Liver (tissue), 9 donors: ENCODE results near the gene BCAT1. TPM values are rescaled to one million over a fixed set of nuclear protein-coding genes. Genes with fewer than 3 reads are reported as not detected.
A peak's percentile ranks its signal among the peaks of the same experiment; 100 is the strongest.

ENCODE experiments used
- DNase-seq: peaks from one replicate; pipeline ENCODE4 v3.0.0-alpha.2; 2017; ENCODE audit warnings: low spot score
- H3K27ac ChIP-seq, 2 donors: one replicate each; pipeline ENCODE4 v1.7.0; 2013; ENCODE audit warnings: inconsistent platforms in 2 of 2, low read length in 2 of 2, control low read depth in 1 of 2, low read depth in 1 of 2, mild to moderate bottlenecking in 1 of 2
- H3K27me3 ChIP-seq, 4 donors: one replicate each; pipeline versions ENCODE4 v1.6.1 to v1.7.0; 2013; ENCODE audit warnings: low read length in 3 of 4, inconsistent platforms in 1 of 4, mild to moderate bottlenecking in 1 of 4, moderate library complexity in 1 of 4; ENCODE audit not compliant: control insufficient read depth in 4 of 4, insufficient read depth in 4 of 4
- H3K36me3 ChIP-seq, 4 donors: one replicate each; pipeline versions ENCODE4 v1.6.1 to v1.7.0; 2013; ENCODE audit warnings: low read length in 3 of 4, mild to moderate bottlenecking in 3 of 4, low read depth in 1 of 4, moderate library complexity in 1 of 4; ENCODE audit not compliant: control insufficient read depth in 4 of 4, insufficient read depth in 3 of 4
- H3K4me1 ChIP-seq, 4 donors: one replicate each; pipeline versions ENCODE4 v1.6.1 to v1.7.0; 2013; ENCODE audit warnings: low read length in 3 of 4, mild to moderate bottlenecking in 3 of 4, moderate library complexity in 1 of 4; ENCODE audit not compliant: control insufficient read depth in 4 of 4, insufficient read depth in 4 of 4
- H3K4me3 ChIP-seq, 3 donors: one replicate each; pipeline versions ENCODE4 v1.6.1 to v1.7.0; 2013; ENCODE audit warnings: low read length in 3 of 3, control low read depth in 1 of 3, low read depth in 1 of 3, mild to moderate bottlenecking in 1 of 3
- H3K9ac ChIP-seq, 2 donors: one replicate each; pipeline ENCODE4 v1.7.0; 2013; ENCODE audit warnings: low read length in 2 of 2, mild to moderate bottlenecking in 2 of 2, moderate library complexity in 2 of 2, control low read depth in 1 of 2, low read depth in 1 of 2
- H3K9me3 ChIP-seq, 4 donors: one replicate each; pipeline versions ENCODE4 v1.6.1 to v1.7.0; 2013; ENCODE audit warnings: low read length in 3 of 4; ENCODE audit not compliant: control insufficient read depth in 4 of 4
- ATF3 ChIP-seq: IDR thresholded peaks from 2 replicates; pipeline ENCODE4 v1.6.1; 2016; ENCODE audit warnings: antibody characterized with exemption
- CTCF ChIP-seq: fragments of 150-350 bp; IDR thresholded peaks from 2 replicates; pipeline ENCODE4 v1.5.1; 2017; ENCODE audit warnings: improper control_type of control experiment, low read depth, low read length; ENCODE audit not compliant: missing input control
- EGR1 ChIP-seq, 2 donors: IDR thresholded peaks; 2 replicates each; pipeline ENCODE4 v1.6.1; 2016 to 2018; ENCODE audit warnings: antibody characterized with exemption in 2 of 2, low read depth in 2 of 2
- FOXA1 ChIP-seq: IDR thresholded peaks from 2 replicates; pipeline ENCODE4 v1.6.1; 2016; ENCODE audit warnings: antibody characterized with exemption
- FOXA2 ChIP-seq: IDR thresholded peaks from 2 replicates; pipeline ENCODE4 v1.6.1; 2016; ENCODE audit warnings: antibody characterized with exemption
- GABPA ChIP-seq, 2 donors: IDR thresholded peaks in 1 of 2; conservative IDR thresholded peaks in 1 of 2; 2 replicates each; pipeline ENCODE4 v1.6.1; 2016; ENCODE audit warnings: antibody characterized with exemption in 2 of 2, mild to moderate bottlenecking in 1 of 2, moderate library complexity in 1 of 2
- HNF4A ChIP-seq, 2 donors: conservative IDR thresholded peaks; 2 replicates each; pipeline ENCODE4 v1.6.1; 2016; ENCODE audit warnings: antibody characterized with exemption in 2 of 2, mild to moderate bottlenecking in 2 of 2
- HNF4G ChIP-seq: IDR thresholded peaks from 2 replicates; pipeline ENCODE4 v1.6.1; 2016; ENCODE audit warnings: antibody characterized with exemption
- JUND ChIP-seq, 2 donors: IDR thresholded peaks; 2 replicates each; pipeline ENCODE4 v1.6.1; 2016; ENCODE audit warnings: antibody characterized with exemption in 2 of 2
- MAX ChIP-seq: IDR thresholded peaks from 2 replicates; pipeline ENCODE4 v1.6.1; 2016; ENCODE audit warnings: antibody characterized with exemption
- NR2F2 ChIP-seq: IDR thresholded peaks from 2 replicates; pipeline ENCODE4 v1.6.1; 2016; ENCODE audit warnings: antibody characterized with exemption
- RAD21 ChIP-seq, 2 donors: IDR thresholded peaks; 2 replicates each; pipeline ENCODE4 v1.6.1; 2016; ENCODE audit warnings: antibody characterized with exemption in 2 of 2, mild to moderate bottlenecking in 2 of 2
- REST ChIP-seq: IDR thresholded peaks from 2 replicates; pipeline ENCODE4 v1.6.1; 2016; ENCODE audit warnings: antibody characterized with exemption, mild to moderate bottlenecking
- RXRA ChIP-seq, 2 donors: IDR thresholded peaks; 2 replicates each; pipeline ENCODE4 v1.6.1; 2017 to 2018; ENCODE audit warnings: antibody characterized with exemption in 2 of 2, mild to moderate bottlenecking in 1 of 2
- SP1 ChIP-seq: IDR thresholded peaks from 2 replicates; pipeline ENCODE4 v1.6.1; 2018; ENCODE audit warnings: antibody characterized with exemption, mild to moderate bottlenecking
- TAF1 ChIP-seq: conservative IDR thresholded peaks from 2 replicates; pipeline ENCODE4 v1.6.1; 2016; ENCODE audit warnings: antibody characterized with exemption, mild to moderate bottlenecking
- YY1 ChIP-seq: IDR thresholded peaks from 2 replicates; pipeline ENCODE4 v1.6.1; 2016; ENCODE audit warnings: antibody characterized with exemption, mild to moderate bottlenecking
- ZBTB33 ChIP-seq: IDR thresholded peaks from 2 replicates; pipeline ENCODE4 v1.6.1; 2016; ENCODE audit warnings: antibody characterized with exemption
- WGBS: extraction: QIAGEN DNeasy Blood & Tissue Kit; methylation state at CpG from one replicate; pipeline ENCODE4 v1.1.7; 2013; 5-methylcytosine and 5-hydroxymethylcytosine counted together
- polyA plus RNA-seq, 2 donors: library from polyadenylated mRNA; stranded (reverse) in 1 of 2; unstranded in 1 of 2; fragments of 200-250 nt in 1 of 2; fragments of >200 nt in 1 of 2; fragmentation: Nextera tagmentation in 1 of 2; extraction: Ambion mirVana in 1 of 2; gene quantifications; one replicate each; pipeline versions ENCODE4 v1.2.1 to v1.2.3, GENCODE V29; 2013 to 2015
- total RNA-seq, 2 donors: library from RNA; depleted of rRNA; stranded (reverse); fragments of >200 nt; gene quantifications; one replicate each; pipeline ENCODE4 v1.2.3, GENCODE V29; 2014
- donor health status: healthy.
- donor health status: healthy.
- donor health status: healthy.
- donor health status: healthy.
- donor health status: healthy.

BCAT1 gene
- total and polyA plus RNA-seq, 4 donors: 0.14 to 10.0 (median 0.85) TPM

- 39% methylated on average over 12 of the region's 12 CpGs for WGBS
- Histone ChIP-seq H3K4me3 (peak overlapping the region; percentile 46 to 71 (median 59)), H3K27ac (no peak overlapping the region), H3K27me3 (peaks cover 0 to 9% (median 2%) of the 10 kb centered on the region in 4 donors), H3K9ac (no peak overlapping the region), H3K9me3 (no peaks in the 10 kb centered on the region), H3K36me3 (no peaks in the 10 kb centered on the region), H3K4me1 (peaks cover 0 to 12% (median 7%) of the 10 kb centered on the region in 4 donors)
- no peak for TF ChIP-seq FOXA1
- no peak for TF ChIP-seq HNF4A (conservative IDR thresholded peaks at IDR 0.05)
- TF ChIP-seq JUND (IDR thresholded peaks at IDR 0.05): no peak
- no peak for TF ChIP-seq RAD21 (IDR thresholded peaks at IDR 0.05)
- TF ChIP-seq REST: no peak
- TF ChIP-seq EGR1 (IDR thresholded peaks at IDR 0.05; ENCODE audit: low read depth in 2 of 2): no peak
- TF ChIP-seq GABPA (IDR thresholded peaks at IDR 0.05 in 1 of 2, conservative IDR thresholded peaks at IDR 0.05 in 1 of 2): no peak
- no peak for TF ChIP-seq ZBTB33
- TF ChIP-seq MAX: no peak
- TF ChIP-seq TAF1: no peak
- no peak for DNase-seq
These were observed 1.1 kb downstream of the BCAT1 start for GRCh38 chr12:24947541-24948419.

GRCh38 chr12:24945845-24946244 lies 3.1 kb downstream of the BCAT1 start:
- H3K9me3 ChIP-seq: no peaks in the 10 kb centered on the region
- H3K9ac ChIP-seq: no peak overlapping the region
- peaks cover 0 to 9% (median 2%) of the 10 kb centered on the region in 4 donors for H3K27me3 ChIP-seq
- H3K4me3 ChIP-seq: no peak overlapping the region
- H3K4me1 ChIP-seq: peaks cover 0 to 12% (median 7%) of the 10 kb centered on the region in 4 donors
- H3K36me3 ChIP-seq: no peaks in the 10 kb centered on the region
- H3K27ac ChIP-seq: no peak overlapping the region
- DNase-seq: no peak
- TF ChIP-seq TAF1 (no peak), FOXA2 (no peak), MAX (no peak), GABPA (IDR thresholded peaks at IDR 0.05 in 1 of 2, conservative IDR thresholded peaks at IDR 0.05 in 1 of 2) (no peak), SP1 (no peak), RAD21 (IDR thresholded peaks at IDR 0.05) (no peak), RXRA (IDR thresholded peaks at IDR 0.05) (no peak), JUND (IDR thresholded peaks at IDR 0.05) (no peak), ATF3 (no peak), HNF4G (no peak), HNF4A (conservative IDR thresholded peaks at IDR 0.05) (no peak), CTCF (no peak), REST (no peak), YY1 (no peak), NR2F2 (no peak), FOXA1 (no peak), EGR1 (IDR thresholded peaks at IDR 0.05; ENCODE audit: low read depth in 2 of 2) (no peak)
